Epithelial cell of proximal tubule (primary cell): Measurements from ENCODE around the gene RAD51B. TPM values are rescaled to one million over a fixed set of nuclear protein-coding genes. Genes with fewer than 3 reads are reported as not detected.

Experiments used
- DNase-seq: peaks from one replicate; pipeline ENCODE4 v3.0.0-alpha.2; 2011; ENCODE audit warnings: low read depth
- H3K4me3 ChIP-seq: 2 replicates; pipeline ENCODE4 v1.5.1; 2011; ENCODE audit warnings: low read depth, mild to moderate bottlenecking, low read length
- CTCF ChIP-seq: conservative IDR thresholded peaks from 2 replicates; pipeline ENCODE4 v1.5.1; 2012; ENCODE audit warnings: low read depth, mild to moderate bottlenecking, low read length
- total RNA-seq: library from RNA; depleted of rRNA; stranded (reverse); fragments of >200 nt; gene quantifications from 2 replicates; pipeline ENCODE4 v1.2.3, GENCODE V29; 2015

RAD51B gene
- total RNA-seq: 6.2 and 6.3 TPM in 2 replicates

- no peak for TF ChIP-seq CTCF
These were observed at the start of gene RAD51B for GRCh38 chr14:67819563-67820421. Gene RAD51B, plus strand, starts transcription at chr14:67819779.

GRCh38 chr14:67773844-67774377 is 45.7 kb upstream of the RAD51B start:
- no peak for TF ChIP-seq CTCF
- no peak for DNase-seq
- H3K4me3 ChIP-seq: no peak overlapping the region

More at GRCh38 chr14:67819563-67820421, at the start of gene RAD51B:
- peak within 1 kb of the TSS; percentile 88 for H3K4me3 ChIP-seq
- DNase-seq: no peak

- no peak for TF ChIP-seq CTCF
- no peak overlapping the region for H3K4me3 ChIP-seq
- no peak for DNase-seq
These were observed 42.8 kb upstream of the RAD51B start for GRCh38 chr14:67776653-67777322.

GRCh38 chr14:67778792-67779191 is 40.8 kb upstream of the RAD51B start:
- DNase-seq: no peak
- H3K4me3 ChIP-seq: no peak overlapping the region
- TF ChIP-seq CTCF: no peak

GRCh38 chr14:67782090-67782489 is 37.5 kb upstream of the RAD51B start:
- H3K4me3 ChIP-seq: no peak overlapping the region

GRCh38 chr14:67784244-67784823 is 35.2 kb upstream of the RAD51B start:
- TF ChIP-seq CTCF: no peak
- no peak overlapping the region for H3K4me3 ChIP-seq
- no peak for DNase-seq

More at GRCh38 chr14:67782090-67782489, 37.5 kb upstream of the RAD51B start:
- no peak for TF ChIP-seq CTCF
- no peak for DNase-seq
